ENCODE measurements around the gene TRIO. TPM values are rescaled to one million over a fixed set of nuclear protein-coding genes. Genes with fewer than 3 reads are reported as not detected.
"Not testable (repeated sequence)": the region's sequence is repeated elsewhere in the genome, so short reads cannot be mapped to it uniquely, and the experiment has no call there.

Gene TRIO
- total and polyA plus RNA-seq, 7 donors, result 18.5 to 77.5 (median 35.0) TPM

- Histone ChIP-seq H3K4me1 (peaks cover 69% of the 10 kb centered on the region), H3K36me3 (ENCODE audit: insufficient read depth in 1 of 2, low read depth in 1 of 2) (no peaks in the 10 kb centered on the region), H3K4me3 (peak overlapping the region; percentile 17), H3K27ac (peak overlapping the region; percentile 40), H3K9me3 (no peaks in the 10 kb centered on the region), H3K27me3 (ENCODE audit: insufficient read depth in 3 of 3, low read length in 2 of 3) (no peaks in the 10 kb centered on the region)
- intact Hi-C loops (cut with DNase I), result no loop called here
- 22 to 38% (median 31%) methylated on average over 9 of the region's 9 CpGs for WGBS, 3 donors
- DNase-seq (peak; percentile 63 to 72), ATAC-seq (peak in 2 of 4 donors; percentile 42 to 51)
- no peak for TF ChIP-seq CTCF (IDR thresholded peaks at IDR 0.05)
Measured at GRCh38 chr5:14204785-14205321, 61.7 kb downstream of the TRIO start.

GRCh38 chr5:14206028-14206725 lies 63.0 kb downstream of the TRIO start:
- Histone ChIP-seq H3K9me3 (no peaks in the 10 kb centered on the region), H3K27ac (no peak overlapping the region), H3K4me1 (peaks cover 75% of the 10 kb centered on the region), H3K27me3 (ENCODE audit: insufficient read depth in 3 of 3, low read length in 2 of 3) (no peaks in the 10 kb centered on the region), H3K36me3 (ENCODE audit: insufficient read depth in 1 of 2, low read depth in 1 of 2) (no peaks in the 10 kb centered on the region), H3K4me3 (no peak overlapping the region)
- ATAC-seq (no peak), DNase-seq (no peak)
- 87 to 91% (median 88%) methylated on average over 11 of the region's 11 CpGs for WGBS, 3 donors
- intact Hi-C loops (cut with DNase I), result no loop called here
- no peak for TF ChIP-seq CTCF (IDR thresholded peaks at IDR 0.05)

- H3K9me3 ChIP-seq; intact Hi-C loops (cut with DNase I); H3K36me3 ChIP-seq (ENCODE audit: insufficient read depth in 1 of 2, low read depth in 1 of 2); H3K27me3 ChIP-seq (ENCODE audit: insufficient read depth in 3 of 3, low read length in 2 of 3); H3K4me3 ChIP-seq; DNase-seq: not testable (repeated sequence)
- H3K4me1 ChIP-seq, result peaks cover 78% of the 10 kb centered on the region
- ATAC-seq, result peak in 2 of 4 donors; percentile 35 to 44
- 59 to 69% (median 62%) methylated on average over 2 to 3 of the region's 3 CpGs for WGBS, 3 donors
- peak overlapping the region; percentile 57 for H3K27ac ChIP-seq
Measured at GRCh38 chr5:14207428-14207827, 64.3 kb downstream of the TRIO start.

GRCh38 chr5:14208071-14209021 lies 65.2 kb downstream of the TRIO start:
- DNase-seq (no peak), ATAC-seq (peak; percentile 34 to 63 (median 48))
- H3K27me3 ChIP-seq (ENCODE audit: insufficient read depth in 3 of 3, low read length in 2 of 3), result no peaks in the 10 kb centered on the region
- H3K36me3 ChIP-seq (ENCODE audit: insufficient read depth in 1 of 2, low read depth in 1 of 2), result no peaks in the 10 kb centered on the region
- H3K27ac ChIP-seq, result peak overlapping the region; percentile 57
- no peak for TF ChIP-seq CTCF (IDR thresholded peaks at IDR 0.05)
- H3K4me3 ChIP-seq, result no peak overlapping the region
- no peaks in the 10 kb centered on the region for H3K9me3 ChIP-seq
- peaks cover 76% of the 10 kb centered on the region for H3K4me1 ChIP-seq
- WGBS, 3 donors, result 59 to 75% (median 63%) methylated on average over 8 of the region's 8 CpGs
- intact Hi-C loops (cut with DNase I), result no loop called here

All from psoas muscle (tissue), 8 donors.